ENCODE data around the gene FRYL. TPM values are rescaled to one million over a fixed set of nuclear protein-coding genes. Genes with fewer than 3 reads are reported as not detected.
A peak's percentile ranks its signal among the peaks of the same experiment; 100 is the strongest.
"Not testable (repeated sequence)": the region's sequence is repeated elsewhere in the genome, so short reads cannot be mapped to it uniquely, and the experiment has no call there.

Gene FRYL
- total RNA-seq, 3 donors from 2014 or later, result 45.1 to 47.2 (median 46.7) TPM

DNA sequence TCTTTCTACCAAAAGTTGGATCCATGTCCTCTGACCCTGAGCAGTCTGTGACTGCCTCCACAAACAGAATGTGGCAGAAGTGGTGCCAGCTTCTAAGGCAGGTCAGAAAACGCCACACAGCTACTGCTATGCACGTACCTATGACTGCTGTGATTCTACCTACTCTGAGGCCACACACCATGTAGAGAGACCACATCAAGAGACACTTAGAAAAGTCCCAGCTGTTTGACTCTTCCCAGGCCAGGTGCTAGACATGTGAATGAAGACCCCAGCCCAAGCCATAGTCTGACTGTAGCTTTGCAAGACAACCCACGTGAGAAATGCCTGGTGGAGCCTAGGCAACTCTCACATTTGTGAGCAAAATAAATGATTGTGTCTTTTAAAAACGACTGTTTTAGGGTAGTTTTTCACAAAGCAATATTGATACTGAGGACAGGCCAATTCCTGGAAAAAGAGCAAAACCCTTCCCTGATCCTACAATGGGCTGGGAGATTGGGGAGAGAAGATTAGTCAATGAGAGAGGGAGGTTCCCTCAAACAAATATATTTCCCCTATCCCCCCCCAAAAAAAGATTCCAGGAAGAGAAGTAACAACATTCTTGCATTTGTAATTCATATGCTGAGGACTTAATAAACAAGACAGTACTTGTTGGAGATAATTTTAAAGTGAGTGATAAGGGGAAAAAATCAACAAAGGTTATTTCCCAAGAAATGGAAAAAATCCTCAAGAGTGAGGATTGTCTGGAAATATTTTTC lies 33.3 kb downstream of the FRYL start:
- H3K9me3 Mint-ChIP-seq, result no peaks in the 10 kb centered on the region
- H3K36me3 Mint-ChIP-seq (ENCODE audit: insufficient read depth), result peaks cover 7% of the 10 kb centered on the region
- ATAC-seq, result peak; percentile 18 to 25
- H3K4me1 Mint-ChIP-seq (ENCODE audit: low read depth), result peaks cover 71% of the 10 kb centered on the region
- no peak overlapping the region for H3K4me3 Mint-ChIP-seq
- no peak for DNase-seq
- no peaks in the 10 kb centered on the region for H3K27me3 Mint-ChIP-seq (ENCODE audit: low read depth)

DNA sequence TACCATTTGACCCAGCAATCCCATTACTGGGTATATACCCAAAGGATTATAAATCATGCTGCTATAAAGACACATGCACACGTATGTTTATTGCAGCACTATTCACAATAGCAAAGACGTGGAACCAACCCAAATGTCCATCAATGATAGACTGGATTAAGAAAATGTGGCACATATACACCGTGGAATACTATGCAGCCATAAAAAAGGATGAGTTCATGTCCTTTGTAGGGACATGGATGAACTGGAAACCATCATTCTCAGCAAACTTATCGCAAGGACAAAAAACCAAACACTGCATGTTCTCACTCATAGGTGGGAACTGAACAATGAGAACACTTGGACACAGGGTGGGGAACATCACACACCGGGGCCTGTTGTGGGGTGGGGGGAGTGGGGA lies 34.9 kb downstream of the FRYL start:
- ATAC-seq; H3K27me3 Mint-ChIP-seq (ENCODE audit: low read depth); DNase-seq; H3K4me3 Mint-ChIP-seq; H3K36me3 Mint-ChIP-seq (ENCODE audit: insufficient read depth); H3K9me3 Mint-ChIP-seq: not testable (repeated sequence)
- H3K4me1 Mint-ChIP-seq (ENCODE audit: low read depth), result peaks cover 69% of the 10 kb centered on the region

DNA sequence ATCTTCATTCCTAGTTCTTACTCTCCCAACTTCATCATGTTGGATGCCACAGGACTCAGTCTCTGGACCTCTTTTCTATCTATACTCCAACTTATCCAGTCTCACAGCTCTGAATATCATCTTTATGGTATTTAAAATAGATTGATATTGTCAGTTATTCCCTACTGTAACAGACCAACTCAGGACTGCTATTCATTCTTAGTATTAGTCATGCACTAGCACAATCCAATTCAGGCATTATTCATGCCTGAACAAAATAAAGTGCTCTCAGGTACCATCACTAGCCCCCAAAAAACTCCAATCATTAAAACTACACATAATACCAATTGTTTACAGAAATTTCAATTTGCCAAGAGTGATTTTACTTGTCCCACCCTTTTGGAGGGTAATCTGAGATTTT lies 37.7 kb downstream of the FRYL start:
- no peak overlapping the region for H3K4me3 Mint-ChIP-seq
- H3K27me3 Mint-ChIP-seq (ENCODE audit: low read depth), result no peaks in the 10 kb centered on the region
- peaks cover 8% of the 10 kb centered on the region for H3K36me3 Mint-ChIP-seq (ENCODE audit: insufficient read depth)
- ATAC-seq (peak; percentile 44 to 46), DNase-seq (no peak)
- no peaks in the 10 kb centered on the region for H3K9me3 Mint-ChIP-seq
- peaks cover 70% of the 10 kb centered on the region for H3K4me1 Mint-ChIP-seq (ENCODE audit: low read depth)

DNA sequence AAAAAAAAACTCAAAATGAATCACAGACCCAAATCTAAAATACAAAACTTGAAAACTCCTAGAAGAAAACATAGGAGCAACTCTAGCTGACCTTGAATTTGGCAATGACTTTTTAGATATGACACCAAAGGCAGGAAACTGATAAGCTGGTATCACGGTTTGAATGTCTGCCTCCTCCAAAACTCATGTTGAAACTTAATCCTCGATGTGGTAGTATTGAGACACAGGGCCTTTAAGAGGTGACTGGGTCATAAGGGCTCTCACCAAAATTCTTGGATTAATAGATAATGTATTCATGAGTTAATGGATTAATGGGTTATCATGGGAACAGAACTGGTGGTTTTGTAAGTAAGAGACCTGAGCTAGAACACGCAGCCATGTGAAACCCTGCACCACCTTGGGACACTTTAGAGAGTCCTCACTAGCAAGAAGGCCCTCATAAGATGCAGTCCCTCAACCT lies 40.5 kb downstream of the FRYL start:
- no peak overlapping the region for H3K4me3 Mint-ChIP-seq
- DNase-seq (no peak), ATAC-seq (peak; percentile 35 to 42)
- H3K27me3 Mint-ChIP-seq (ENCODE audit: low read depth), result no peaks in the 10 kb centered on the region
- peaks cover 65% of the 10 kb centered on the region for H3K4me1 Mint-ChIP-seq (ENCODE audit: low read depth)
- peaks cover 4% of the 10 kb centered on the region for H3K36me3 Mint-ChIP-seq (ENCODE audit: insufficient read depth)
- no peaks in the 10 kb centered on the region for H3K9me3 Mint-ChIP-seq

DNA sequence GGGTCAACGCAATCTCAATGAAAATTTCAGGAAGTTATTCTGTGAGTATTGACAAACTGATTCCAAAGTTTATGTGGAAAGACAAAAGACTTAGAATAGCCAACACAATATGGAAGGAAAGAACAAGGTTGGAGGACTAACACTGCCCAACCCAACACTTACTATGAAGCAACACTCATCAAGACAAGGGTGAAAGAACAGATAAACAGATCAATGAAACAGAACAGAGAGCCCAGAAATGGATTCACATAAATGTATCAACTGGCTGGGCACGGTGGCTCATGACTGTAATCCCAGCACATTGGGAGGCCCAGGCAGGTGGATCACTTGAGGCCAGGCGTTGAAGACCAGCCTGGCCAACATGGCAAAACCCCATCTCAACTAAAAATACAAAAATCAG lies 41.2 kb downstream of the FRYL start:
- H3K9me3 Mint-ChIP-seq, result no peaks in the 10 kb centered on the region
- ATAC-seq, result no peak
- H3K4me1 Mint-ChIP-seq (ENCODE audit: low read depth), result peaks cover 66% of the 10 kb centered on the region
- H3K36me3 Mint-ChIP-seq (ENCODE audit: insufficient read depth), result peaks cover 4% of the 10 kb centered on the region
- H3K27me3 Mint-ChIP-seq (ENCODE audit: low read depth), result no peaks in the 10 kb centered on the region
- H3K4me3 Mint-ChIP-seq, result no peak overlapping the region
- DNase-seq, result no peak

DNA sequence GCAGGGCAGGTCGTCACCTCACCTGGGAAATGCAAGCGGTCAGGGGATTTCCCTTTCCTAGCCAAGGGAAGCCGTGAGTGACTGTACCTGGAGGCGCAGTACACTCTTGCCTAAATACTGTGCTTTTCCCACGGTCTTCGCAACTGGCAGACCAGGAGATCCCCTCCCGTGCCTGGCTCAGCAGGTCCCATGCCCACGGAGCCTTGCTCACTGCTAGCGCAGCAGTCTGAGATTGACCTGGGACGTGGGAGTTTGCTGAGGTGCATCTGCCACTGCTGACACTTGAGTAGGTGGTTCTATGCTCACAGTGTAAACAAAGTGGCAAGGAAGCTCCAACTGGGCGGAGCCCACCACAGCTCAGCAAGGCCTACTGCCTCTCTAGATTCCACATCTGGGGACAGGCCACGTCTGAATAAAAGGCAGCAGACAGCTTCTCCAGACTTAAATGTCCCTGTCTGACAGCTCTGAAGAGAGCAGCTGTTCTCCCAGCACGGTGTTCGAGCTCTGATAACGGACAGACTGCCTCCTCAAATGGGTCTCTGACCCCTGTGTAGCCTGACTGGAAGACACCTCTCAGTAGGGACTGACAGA lies 51.1 kb downstream of the FRYL start:
- Mint-ChIP-seq H3K4me1 (ENCODE audit: low read depth) (peaks cover 90% of the 10 kb centered on the region), H3K4me3 (peak overlapping the region; percentile 50)
- not testable (repeated sequence) for H3K9me3 Mint-ChIP-seq; H3K36me3 Mint-ChIP-seq (ENCODE audit: insufficient read depth); H3K27me3 Mint-ChIP-seq (ENCODE audit: low read depth)
- peak; percentile 44 for DNase-seq
- ATAC-seq, result peak; percentile 89 to 90

DNA sequence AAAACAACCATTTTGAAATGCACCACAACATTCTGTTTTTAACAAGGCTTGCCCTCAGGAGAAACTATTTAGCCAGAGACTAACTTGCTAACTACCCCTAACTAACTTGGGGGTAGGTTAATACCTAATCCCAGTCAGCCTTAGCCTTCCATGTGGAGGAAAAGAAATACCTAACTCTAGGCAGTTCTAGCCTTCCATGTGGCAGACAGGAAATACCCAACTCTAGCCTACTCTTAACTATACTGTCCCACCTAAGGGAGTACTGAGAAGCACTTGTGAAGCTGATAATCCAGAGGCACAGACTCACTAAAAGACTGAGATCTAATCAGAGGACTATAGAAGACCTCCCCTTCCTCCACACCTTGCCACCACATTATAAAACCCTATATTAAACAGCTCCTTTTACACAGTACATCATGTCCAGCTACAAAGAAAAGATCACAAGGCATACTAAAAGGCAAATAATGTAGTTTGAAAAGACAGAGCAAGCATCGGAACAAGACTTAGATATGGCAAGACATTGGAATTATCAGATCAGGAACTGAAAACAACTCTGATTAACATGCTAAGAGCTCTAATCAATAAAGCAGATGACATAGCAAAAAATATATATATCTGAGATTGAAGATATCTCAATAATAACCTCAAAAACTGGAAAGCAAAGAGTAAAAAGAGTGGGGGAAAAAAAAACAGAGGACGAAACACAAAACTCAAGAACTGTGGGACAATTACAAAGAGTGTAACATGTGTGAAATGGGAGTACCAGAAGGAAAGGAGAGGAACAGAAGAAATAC lies 52.2 kb downstream of the FRYL start:
- H3K4me3 Mint-ChIP-seq, result peak overlapping the region; percentile 10
- peaks cover 91% of the 10 kb centered on the region for H3K4me1 Mint-ChIP-seq (ENCODE audit: low read depth)
- peaks cover 5% of the 10 kb centered on the region for H3K9me3 Mint-ChIP-seq
- DNase-seq (no peak), ATAC-seq (no peak)
- peaks cover 10% of the 10 kb centered on the region for H3K36me3 Mint-ChIP-seq (ENCODE audit: insufficient read depth)
- no peaks in the 10 kb centered on the region for H3K27me3 Mint-ChIP-seq (ENCODE audit: low read depth)

DNA sequence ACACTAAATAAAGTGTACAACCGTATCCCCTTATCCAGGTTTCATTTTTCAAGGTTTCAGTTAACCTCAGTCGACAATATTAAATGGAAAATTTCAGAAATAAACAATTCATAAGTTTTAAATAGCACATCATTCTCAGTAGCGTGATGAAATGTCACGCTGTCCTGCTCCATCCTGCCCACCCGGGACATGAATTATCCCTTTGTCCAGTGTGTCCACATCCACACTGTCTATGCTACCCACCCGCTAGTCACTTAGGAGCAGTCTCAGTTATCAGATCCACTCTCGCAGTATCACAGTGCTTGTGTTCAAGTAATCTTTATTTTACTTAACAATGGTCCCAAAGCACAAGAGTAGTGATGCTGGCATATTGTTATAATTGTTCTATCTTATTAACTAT lies 54.7 kb downstream of the FRYL start:
- no peak overlapping the region for H3K4me3 Mint-ChIP-seq
- ATAC-seq, result no peak
- H3K36me3 Mint-ChIP-seq (ENCODE audit: insufficient read depth), result peaks cover 7% of the 10 kb centered on the region
- H3K4me1 Mint-ChIP-seq (ENCODE audit: low read depth), result peaks cover 85% of the 10 kb centered on the region
- no peaks in the 10 kb centered on the region for H3K27me3 Mint-ChIP-seq (ENCODE audit: low read depth)
- DNase-seq, result no peak
- H3K9me3 Mint-ChIP-seq, result no peaks in the 10 kb centered on the region

DNA sequence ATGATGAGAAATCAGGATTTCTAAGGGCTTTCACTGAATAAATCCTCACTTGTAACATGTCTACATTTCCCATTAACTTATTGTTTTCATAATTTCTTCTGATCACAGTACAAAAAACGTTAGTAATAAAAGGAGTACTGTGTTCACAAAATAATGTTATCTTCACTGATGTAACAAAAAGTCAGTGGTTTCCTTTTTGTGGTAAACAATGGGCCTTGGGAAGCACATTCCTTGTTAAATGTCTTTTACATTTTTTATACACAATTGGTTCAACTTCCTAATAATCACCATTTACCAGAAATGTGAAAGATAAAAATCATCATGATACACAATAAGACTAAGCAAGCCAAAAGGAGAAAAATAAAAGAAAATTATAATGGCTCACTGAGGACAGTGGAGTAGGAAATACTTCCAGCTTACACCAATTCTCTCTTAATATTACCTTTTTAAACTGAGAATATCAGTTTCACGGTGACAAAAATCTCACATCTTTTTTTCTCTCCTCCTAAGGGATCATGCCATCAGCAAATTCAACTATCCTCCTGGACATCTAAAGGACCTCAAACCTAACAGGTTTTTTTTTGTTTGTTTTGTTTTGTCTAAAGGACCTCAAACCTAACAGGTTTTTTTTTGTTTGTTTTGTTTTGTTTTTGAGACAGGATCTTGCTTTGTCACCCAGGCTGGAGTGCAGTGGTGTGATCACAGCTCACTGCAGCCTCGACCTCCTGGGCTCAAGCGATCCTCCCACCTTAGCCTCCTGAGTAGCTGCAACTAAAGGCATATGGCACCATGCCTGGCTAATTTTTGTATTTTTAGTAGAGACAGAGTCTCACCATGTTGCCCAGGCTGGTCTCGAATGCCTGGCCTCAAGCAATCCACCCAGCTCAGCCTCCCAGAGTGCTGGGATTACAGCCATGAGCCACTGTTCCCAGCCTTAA lies 57.3 kb downstream of the FRYL start:
- no peaks in the 10 kb centered on the region for H3K27me3 Mint-ChIP-seq (ENCODE audit: low read depth)
- H3K4me1 Mint-ChIP-seq (ENCODE audit: low read depth), result peaks cover 68% of the 10 kb centered on the region
- H3K4me3 Mint-ChIP-seq, result no peak overlapping the region
- ATAC-seq (no peak), DNase-seq (no peak)
- H3K9me3 Mint-ChIP-seq, result no peaks in the 10 kb centered on the region
- H3K36me3 Mint-ChIP-seq (ENCODE audit: insufficient read depth), result peaks cover 15% of the 10 kb centered on the region

DNA sequence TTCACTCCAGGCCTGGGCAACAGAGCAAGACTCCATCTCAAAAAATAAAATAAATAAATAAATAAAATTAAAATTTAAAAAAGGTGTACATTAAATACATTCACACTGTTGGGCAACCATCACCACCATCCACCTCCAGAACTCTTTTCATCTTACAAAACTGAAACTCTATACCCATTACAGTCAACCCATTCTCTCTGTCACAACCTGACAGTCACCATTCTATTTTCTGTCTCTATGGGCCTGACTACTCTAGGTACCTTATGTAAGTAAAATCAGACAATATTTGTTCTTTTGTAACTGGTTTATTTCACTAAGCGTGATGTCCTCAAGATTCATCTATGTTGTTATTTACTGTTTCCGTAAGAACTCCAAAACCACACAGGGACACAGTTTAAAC lies 59.6 kb downstream of the FRYL start:
- H3K27me3 Mint-ChIP-seq (ENCODE audit: low read depth), result no peaks in the 10 kb centered on the region
- H3K9me3 Mint-ChIP-seq, result no peaks in the 10 kb centered on the region
- H3K4me1 Mint-ChIP-seq (ENCODE audit: low read depth), result peaks cover 46% of the 10 kb centered on the region
- no peak overlapping the region for H3K4me3 Mint-ChIP-seq
- H3K36me3 Mint-ChIP-seq (ENCODE audit: insufficient read depth), result peaks cover 23% of the 10 kb centered on the region
- peak; percentile 70 to 76 for ATAC-seq
- no peak for DNase-seq

DNA sequence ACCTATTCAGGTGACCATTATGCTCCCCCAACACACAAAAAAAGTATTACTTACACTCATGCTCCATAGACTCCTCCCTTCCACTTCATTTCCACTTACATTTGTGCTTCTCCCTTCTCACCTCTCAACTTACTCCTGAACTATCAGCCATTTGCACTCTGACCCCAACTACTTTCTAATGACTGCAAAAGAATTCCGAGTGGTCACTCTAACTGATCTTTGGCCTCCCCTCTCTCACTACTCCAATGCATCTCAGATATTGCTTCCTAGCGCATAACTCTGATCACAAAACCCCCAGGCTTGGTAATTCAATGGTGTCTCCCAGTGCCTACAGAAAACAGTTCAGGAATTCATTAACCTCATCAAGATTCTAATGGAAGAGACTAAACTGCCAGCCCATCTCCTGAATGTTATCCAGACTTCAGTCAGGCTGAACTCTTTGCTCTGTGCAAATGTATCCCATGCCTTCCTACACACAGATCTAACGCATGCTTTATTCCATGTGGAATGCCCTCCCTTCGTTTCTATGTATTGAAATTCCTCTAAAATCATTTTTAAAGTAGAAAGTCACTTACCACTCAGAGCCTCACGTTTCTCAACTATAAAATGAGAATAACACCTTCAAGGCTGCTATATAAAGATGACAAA lies 61.1 kb downstream of the FRYL start:
- DNase-seq, result no peak
- no peak overlapping the region for H3K4me3 Mint-ChIP-seq
- peaks cover 33% of the 10 kb centered on the region for H3K4me1 Mint-ChIP-seq (ENCODE audit: low read depth)
- peaks cover 21% of the 10 kb centered on the region for H3K36me3 Mint-ChIP-seq (ENCODE audit: insufficient read depth)
- H3K27me3 Mint-ChIP-seq (ENCODE audit: low read depth), result no peaks in the 10 kb centered on the region
- no peak for ATAC-seq
- H3K9me3 Mint-ChIP-seq, result no peaks in the 10 kb centered on the region

DNA sequence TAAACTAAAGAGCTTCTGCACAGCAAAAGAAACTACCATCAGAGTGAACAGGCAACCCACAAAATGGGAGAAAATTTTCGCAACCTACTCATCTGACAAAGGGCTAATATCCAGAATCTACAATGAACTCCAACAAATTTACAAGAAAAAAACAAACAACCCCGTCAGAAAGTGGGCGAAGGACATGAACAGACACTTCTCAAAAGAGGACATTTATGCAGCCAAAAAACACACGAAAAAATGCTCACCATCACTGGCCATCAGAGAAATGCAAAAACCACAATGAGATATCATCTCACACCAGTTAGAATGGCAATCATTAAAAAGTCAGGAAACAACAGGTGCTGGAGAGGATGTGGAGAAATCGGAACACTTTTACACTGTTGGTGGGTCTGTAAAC lies 63.8 kb downstream of the FRYL start:
- H3K27me3 Mint-ChIP-seq (ENCODE audit: low read depth); H3K9me3 Mint-ChIP-seq; H3K4me3 Mint-ChIP-seq; DNase-seq; ATAC-seq: not testable (repeated sequence)
- Mint-ChIP-seq H3K4me1 (ENCODE audit: low read depth) (peaks cover 33% of the 10 kb centered on the region), H3K36me3 (ENCODE audit: insufficient read depth) (peaks cover 19% of the 10 kb centered on the region)

DNA sequence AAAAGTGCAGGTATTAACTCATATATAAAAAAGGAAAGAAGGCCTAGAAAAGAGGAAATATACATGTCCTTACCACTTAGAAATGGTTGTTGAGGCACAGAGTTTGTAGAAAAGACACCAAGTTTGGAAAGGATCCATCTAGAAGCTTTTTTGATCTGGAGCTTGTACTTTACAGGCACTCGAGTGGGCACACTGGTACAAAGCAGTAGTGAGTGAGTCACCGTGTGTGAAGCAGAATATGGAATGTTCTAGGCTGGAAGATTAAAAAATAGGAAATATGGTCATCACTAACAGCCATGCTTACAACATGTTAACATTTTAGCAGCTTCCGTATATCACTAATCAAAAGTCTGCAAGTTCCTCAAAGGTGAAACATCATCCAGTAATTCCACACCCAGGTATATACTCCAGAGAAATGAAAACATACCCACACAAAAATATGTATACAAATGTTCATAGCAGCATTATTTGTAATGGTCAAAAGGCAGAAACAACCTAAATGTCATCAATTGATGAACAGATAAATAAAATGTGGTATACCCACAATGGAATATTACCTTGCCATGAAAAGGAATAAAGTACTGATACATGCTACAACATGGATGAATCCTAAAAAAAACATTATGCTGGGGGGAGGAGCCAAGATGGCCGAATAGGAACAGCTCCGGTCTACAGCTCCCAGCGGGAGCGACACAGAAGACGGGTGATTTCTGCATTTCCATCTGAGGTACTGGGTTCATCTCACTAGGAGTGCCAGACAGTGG lies 69.5 kb downstream of the FRYL start:
- H3K36me3 Mint-ChIP-seq (ENCODE audit: insufficient read depth), result peaks cover 27% of the 10 kb centered on the region
- ATAC-seq (no peak), DNase-seq (no peak)
- H3K4me3 Mint-ChIP-seq, result no peak overlapping the region
- peaks cover 4% of the 10 kb centered on the region for H3K9me3 Mint-ChIP-seq
- H3K4me1 Mint-ChIP-seq (ENCODE audit: low read depth), result peaks cover 26% of the 10 kb centered on the region
- no peaks in the 10 kb centered on the region for H3K27me3 Mint-ChIP-seq (ENCODE audit: low read depth)

All from activated T-cell treated with anti-CD3 and anti-CD28 coated beads, Interleukin-2, amount 50 U/mL, for 4 hours (primary cell).